PFSK-1 (cell line): ENCODE results near the gene EN2.

Experiments used
- FOXP2 ChIP-seq: optimal IDR thresholded peaks from 2 replicates; pipeline ENCODE3; 2011; ENCODE audit warnings: borderline replicate concordance, control low read depth, inconsistent platforms; ENCODE audit not compliant: insufficient read depth; ENCODE audit errors: extremely low read length, extremely low read depth
- POLR2AphosphoS5 ChIP-seq: IDR thresholded peaks from 2 replicates; pipeline ENCODE4 v1.6.1; 2012; ENCODE audit warnings: low read depth, mild to moderate bottlenecking, control low read depth, low read length, moderate library complexity
- REST ChIP-seq, 2 experiments: IDR thresholded peaks; 2 replicates each; pipeline versions ENCODE4 v1.6.1 to v1.8.0; 2011 to 2012; ENCODE audit warnings: low read depth in 2 of 2, low read length in 2 of 2, control low read depth in 1 of 2, inconsistent platforms in 1 of 2, mild to moderate bottlenecking in 1 of 2, moderate library complexity in 1 of 2; ENCODE audit not compliant: insufficient read depth in 1 of 2
- SIN3A ChIP-seq: IDR thresholded peaks from 2 replicates; pipeline ENCODE4 v1.6.1; 2012; ENCODE audit warnings: mild to moderate bottlenecking, low read length, moderate library complexity, borderline replicate concordance; ENCODE audit not compliant: insufficient read depth
- TAF1 ChIP-seq: IDR thresholded peaks from 2 replicates; pipeline ENCODE4 v1.6.1; 2012; ENCODE audit warnings: low read length, control low read depth, borderline replicate concordance; ENCODE audit not compliant: insufficient read depth

Gene EN2

GRCh38 chr7:155423337-155424285, 34.3 kb upstream of the EN2 start:
- TF ChIP-seq SIN3A (no peak), FOXP2 (no peak), POLR2AphosphoS5 (no peak), TAF1 (no peak), REST (IDR thresholded peaks at IDR 0.05; ENCODE audit: insufficient read depth in 1 of 2, low read depth in 2 of 2, low read length in 2 of 2) (no peak)

GRCh38 chr7:155424301-155425010, 33.5 kb upstream of the EN2 start:
- TF ChIP-seq FOXP2 (no peak), TAF1 (no peak), SIN3A (no peak), POLR2AphosphoS5 (no peak), REST (IDR thresholded peaks at IDR 0.05; ENCODE audit: insufficient read depth in 1 of 2, low read depth in 2 of 2, low read length in 2 of 2) (no peak)

- TF ChIP-seq TAF1: no peak
- TF ChIP-seq SIN3A: no peak
- TF ChIP-seq REST (IDR thresholded peaks at IDR 0.05; ENCODE audit: insufficient read depth in 1 of 2, low read depth in 2 of 2, low read length in 2 of 2): no peak
- no peak for TF ChIP-seq FOXP2
- TF ChIP-seq POLR2AphosphoS5: no peak
These were observed 33.0 kb upstream of the EN2 start for GRCh38 chr7:155425011-155425340.

GRCh38 chr7:155425887-155426286, 32.0 kb upstream of the EN2 start:
- TF ChIP-seq TAF1: no peak
- TF ChIP-seq REST (IDR thresholded peaks at IDR 0.05; ENCODE audit: insufficient read depth in 1 of 2, low read depth in 2 of 2, low read length in 2 of 2): no peak
- TF ChIP-seq POLR2AphosphoS5: no peak
- TF ChIP-seq FOXP2: no peak
- TF ChIP-seq SIN3A: no peak
